Psoas muscle (tissue), 8 donors: Measurements from ENCODE around the gene BNIP5. TPM values are rescaled to one million over a fixed set of nuclear protein-coding genes. Genes with fewer than 3 reads are reported as not detected.

Source experiments
- ATAC-seq, 4 donors: fragments of 200-7000 bp; cut with Tn5 transposase; one replicate each; pipeline ENCODE4 v1.9.1; 2020; ENCODE audit warnings: moderate library complexity in 3 of 4, mild to moderate bottlenecking in 2 of 4
- DNase-seq, 2 donors: peaks; one replicate each; pipeline ENCODE4 v3.0.0-alpha.2; 2020
- H3K27ac ChIP-seq: fragments of 200-600 bp; one replicate; pipeline ENCODE4 v1.8.0; 2022
- H3K27me3 ChIP-seq, 3 donors: fragments of 200-600 bp in 1 of 3; one replicate each; pipeline versions ENCODE4 v1.6.1 to v1.8.0; 2013 to 2022; ENCODE audit warnings: low read length in 2 of 3, mild to moderate bottlenecking in 2 of 3, moderate library complexity in 1 of 3; ENCODE audit not compliant: insufficient read depth in 3 of 3
- H3K36me3 ChIP-seq, 2 donors: fragments of 200-600 bp in 1 of 2; one replicate each; pipeline versions ENCODE4 v1.6.1 to v1.8.0; 2013 to 2022; ENCODE audit warnings: low read depth in 1 of 2, mild to moderate bottlenecking in 1 of 2, moderate library complexity in 1 of 2; ENCODE audit not compliant: insufficient read depth in 1 of 2
- H3K4me1 ChIP-seq: fragments of 200-600 bp; one replicate; pipeline ENCODE4 v1.8.0; 2022
- H3K4me3 ChIP-seq: fragments of 200-600 bp; one replicate; pipeline ENCODE4 v1.8.0; 2022; ENCODE audit warnings: mild to moderate bottlenecking
- H3K9me3 ChIP-seq: fragments of 200-600 bp; one replicate; pipeline ENCODE4 v1.8.0; 2022
- CTCF ChIP-seq: fragments of 200-600 bp; IDR thresholded peaks from one replicate; pipeline ENCODE4 v1.8.0; 2022; ENCODE audit warnings: antibody characterized with exemption
- WGBS, 3 donors: extraction: QIAGEN DNeasy Blood & Tissue Kit; methylation state at CpG; one replicate each; pipeline versions ENCODE4 v1.1.6 to v1.1.7; 2013; 5-methylcytosine and 5-hydroxymethylcytosine counted together
- intact Hi-C, 2 donors: fragments of 100-400 bp; cut with DNase I; formaldehyde crosslinking; loops; one replicate each; pipeline versions ENCODE4 v1.11.0 to v1.14.2; 2022
- polyA plus RNA-seq, 3 donors: library from polyadenylated mRNA; stranded (reverse); fragments of 200-250 nt; gene quantifications; one replicate each; pipeline ENCODE4 v1.2.3, GENCODE V29; 2013
- total RNA-seq, 4 donors: library from RNA; stranded (reverse); fragmentation: NEBNext Ultra II Directional in 2 of 4; extraction: Animal tissue kit (Norgen Biotek cat#: 25700) in 2 of 4; gene quantifications; one replicate each; pipeline versions ENCODE4 v1.2.1 to v1.2.4, GENCODE V29; 2021 to 2023
- donor health status: healthy with polysubstance abuse.
- donor health status: DM: no; HTN: no; CAD: no; lungs with moderate emphysema.
- donor health status: Bipolar disorder and iron deficiency.
- donor health status: healthy.
- donor health status: DM: yes; HTN: yes; CAD: no.
- donor health status: DM: no; HTN: no; CAD: no.
- donor health status: DM: no; HTN: no; CAD: no.
- donor health status: DM: yes; HTN: yes; CAD: no.

BNIP5 gene
- total and polyA plus RNA-seq, 7 donors: 0.01 TPM; not detected in 6

- DNase-seq (no peak), ATAC-seq (peak in 1 of 4 donors; percentile 47)
- TF ChIP-seq CTCF: no peak
- H3K27ac ChIP-seq: no peak overlapping the region
- peaks cover 0 to 48% (median 10%) of the 10 kb centered on the region in 3 donors for H3K27me3 ChIP-seq
- intact Hi-C loops: no loop called here
- no peak overlapping the region for H3K4me3 ChIP-seq
- H3K36me3 ChIP-seq: no peaks in the 10 kb centered on the region
- no peaks in the 10 kb centered on the region for H3K4me1 ChIP-seq
- WGBS, 3 donors: 20 to 27% (median 23%) methylated on average over 20 of the region's 20 CpGs
- no peaks in the 10 kb centered on the region for H3K9me3 ChIP-seq
These were observed 2.6 kb downstream of the BNIP5 start for GRCh38 chr6:36333931-36334725.

GRCh38 chr6:36333171-36333895, 3.4 kb downstream of the BNIP5 start:
- Histone ChIP-seq H3K36me3 (no peaks in the 10 kb centered on the region), H3K4me3 (no peak overlapping the region), H3K4me1 (no peaks in the 10 kb centered on the region), H3K27ac (no peak overlapping the region), H3K27me3 (peaks cover 0 to 44% (median 10%) of the 10 kb centered on the region in 3 donors), H3K9me3 (no peaks in the 10 kb centered on the region)
- intact Hi-C loops: no loop called here
- no peak for TF ChIP-seq CTCF
- DNase-seq (no peak), ATAC-seq (no peak)
- 67 to 69% (median 67%) methylated on average over 8 of the region's 8 CpGs for WGBS, 3 donors

DNA sequence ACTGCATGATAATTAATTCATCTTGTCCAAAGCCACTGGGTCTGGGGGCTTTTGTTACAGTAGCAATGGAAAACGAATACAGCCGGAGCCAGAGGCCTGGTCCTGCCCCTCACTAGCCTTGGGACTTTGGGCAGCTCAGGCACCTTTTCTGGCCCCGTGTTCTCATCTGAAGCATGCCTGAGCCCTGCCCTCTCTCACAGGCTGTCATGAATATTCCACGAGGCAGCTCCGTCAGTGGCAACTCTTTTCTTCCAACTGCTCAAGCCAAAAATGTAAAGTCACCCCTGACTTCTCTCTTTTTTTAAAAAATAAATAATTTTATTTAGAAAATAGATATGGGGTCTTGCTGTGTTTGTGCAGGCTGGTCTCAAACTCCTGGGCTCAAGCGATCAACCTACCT, 5.3 kb downstream of the BNIP5 start:
- 92 to 96% (median 92%) methylated on average over 6 of the region's 6 CpGs for WGBS, 3 donors
- H3K36me3 ChIP-seq: no peaks in the 10 kb centered on the region
- no peak for TF ChIP-seq CTCF
- H3K4me1 ChIP-seq: no peaks in the 10 kb centered on the region
- H3K4me3 ChIP-seq: no peak overlapping the region
- DNase-seq (no peak), ATAC-seq (no peak)
- no peak overlapping the region for H3K27ac ChIP-seq
- peaks cover 0 to 35% (median 10%) of the 10 kb centered on the region in 3 donors for H3K27me3 ChIP-seq
- intact Hi-C loops: no loop called here
- H3K9me3 ChIP-seq: no peaks in the 10 kb centered on the region

- Histone ChIP-seq H3K36me3 (no peaks in the 10 kb centered on the region), H3K4me3 (no peak overlapping the region), H3K4me1 (no peaks in the 10 kb centered on the region), H3K27me3 (peaks cover 0 to 29% (median 7%) of the 10 kb centered on the region in 3 donors), H3K27ac (no peak overlapping the region), H3K9me3 (no peaks in the 10 kb centered on the region)
- DNase-seq (no peak), ATAC-seq (no peak)
- intact Hi-C loops: no loop called here
- WGBS, 3 donors: 84 to 90% (median 88%) methylated on average over 14 of the region's 14 CpGs
- TF ChIP-seq CTCF: no peak
These were observed 6.3 kb downstream of the BNIP5 start for GRCh38 chr6:36330366-36330765.
